GM21529 (cell line): ENCODE data around the gene WDR18.

Experiments used
- ATAC-seq: cut with Tn5 transposase; IDR thresholded peaks from one replicate; pipeline ENCODE4 v1.9.1; 2021; ENCODE audit not compliant: unreplicated experiment

The WDR18 gene

GRCh38 chr19:984165-984967, at the start of gene WDR18:
Gene WDR18, plus strand, starts transcription at chr19:984345. Its CDS starts 9 bp downstream, at chr19:984354.
- peak; percentile 62 for ATAC-seq

DNA sequence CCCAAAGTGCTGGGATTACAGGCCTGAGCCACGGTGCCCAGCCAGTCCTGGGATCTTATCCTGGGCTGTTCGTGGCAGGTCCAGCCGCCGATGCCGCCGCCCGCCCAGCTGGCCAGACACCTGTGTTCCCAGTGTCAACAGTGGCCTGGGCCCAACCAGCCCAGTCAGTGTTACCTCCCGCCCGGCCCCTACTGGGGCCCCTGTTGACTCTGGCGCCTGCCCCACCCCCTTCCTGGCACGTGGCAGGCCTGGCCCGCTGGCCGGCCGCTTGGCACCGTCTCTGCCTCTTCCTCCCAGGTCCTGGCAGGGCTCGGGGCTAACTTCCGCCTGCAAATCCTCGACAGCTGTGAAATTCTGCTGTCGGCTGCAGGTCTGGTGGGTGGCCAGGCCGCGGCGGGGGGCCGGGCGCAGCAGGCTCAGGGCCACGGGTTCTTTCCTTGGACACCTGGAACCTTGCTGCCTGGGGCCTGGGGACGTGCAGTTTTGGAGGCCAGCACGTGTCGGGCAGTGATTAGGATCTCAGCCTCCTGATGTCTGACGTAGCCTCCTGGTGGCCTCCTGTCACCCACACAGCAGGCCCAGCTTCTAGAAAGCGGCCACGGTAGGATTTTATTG, 49.2 kb upstream of the WDR18 start:
- ATAC-seq = no peak

- ATAC-seq = no peak
These were observed 48.0 kb upstream of the WDR18 start for GRCh38 chr19:936175-936546.

GRCh38 chr19:937259-937694, 46.9 kb upstream of the WDR18 start:
- no peak for ATAC-seq

DNA sequence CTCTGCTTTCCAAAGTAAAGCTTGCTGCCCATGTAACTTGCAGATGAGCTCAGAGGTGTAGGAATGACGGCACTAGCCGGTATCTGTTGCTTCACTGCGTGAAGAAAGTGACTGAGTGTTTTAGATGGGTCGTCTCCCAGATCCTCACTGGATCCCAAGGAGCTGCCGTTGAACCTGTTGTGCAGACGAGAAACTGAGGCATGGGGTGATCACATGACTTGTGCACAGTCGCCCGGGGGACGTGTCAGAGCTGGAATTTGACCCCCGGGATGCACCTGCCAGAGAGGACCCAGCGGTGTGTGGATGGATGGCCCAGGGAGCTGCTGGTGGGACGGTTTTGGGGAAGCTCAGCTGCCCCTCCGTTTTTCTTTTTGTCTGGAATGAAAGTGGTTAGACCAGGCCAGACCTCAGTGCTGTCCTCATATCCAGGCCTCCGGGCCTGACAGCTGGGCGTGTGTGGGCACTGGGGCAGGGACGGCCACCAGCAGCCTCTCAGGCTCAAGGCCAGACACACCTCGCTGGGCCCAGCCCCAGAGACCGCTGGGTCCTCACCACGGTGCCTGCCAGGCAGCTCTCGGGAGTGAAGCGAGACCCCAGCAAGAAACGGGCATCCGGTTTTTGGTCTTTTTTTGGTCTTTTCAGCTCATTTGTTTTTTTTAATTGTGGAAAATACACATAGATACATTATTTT, 45.8 kb upstream of the WDR18 start:
- ATAC-seq = no peak

DNA sequence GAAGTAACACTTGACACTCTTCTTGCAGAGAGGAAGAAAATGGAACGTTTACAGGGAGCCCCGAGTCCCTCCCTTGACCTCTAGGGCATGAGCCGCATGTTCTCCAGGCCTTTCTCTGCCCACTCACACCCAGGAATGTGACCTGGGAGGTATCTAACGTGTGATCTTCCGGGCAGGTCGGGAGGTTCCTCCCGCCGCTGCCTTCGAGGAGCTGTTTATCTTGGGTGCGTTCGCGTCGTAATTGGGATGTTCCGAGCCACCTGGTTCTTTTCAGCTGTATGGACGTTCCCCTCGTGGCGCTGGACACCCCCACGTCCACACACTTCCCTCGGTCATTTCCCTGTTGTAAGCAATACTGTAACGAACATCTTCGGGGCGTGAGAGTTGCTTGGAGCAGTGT, 44.7 kb upstream of the WDR18 start:
- ATAC-seq = no peak

GRCh38 chr19:939922-940321, 44.2 kb upstream of the WDR18 start:
- no peak for ATAC-seq

- ATAC-seq = no peak
These were observed 43.4 kb upstream of the WDR18 start for GRCh38 chr19:940591-941291.

DNA sequence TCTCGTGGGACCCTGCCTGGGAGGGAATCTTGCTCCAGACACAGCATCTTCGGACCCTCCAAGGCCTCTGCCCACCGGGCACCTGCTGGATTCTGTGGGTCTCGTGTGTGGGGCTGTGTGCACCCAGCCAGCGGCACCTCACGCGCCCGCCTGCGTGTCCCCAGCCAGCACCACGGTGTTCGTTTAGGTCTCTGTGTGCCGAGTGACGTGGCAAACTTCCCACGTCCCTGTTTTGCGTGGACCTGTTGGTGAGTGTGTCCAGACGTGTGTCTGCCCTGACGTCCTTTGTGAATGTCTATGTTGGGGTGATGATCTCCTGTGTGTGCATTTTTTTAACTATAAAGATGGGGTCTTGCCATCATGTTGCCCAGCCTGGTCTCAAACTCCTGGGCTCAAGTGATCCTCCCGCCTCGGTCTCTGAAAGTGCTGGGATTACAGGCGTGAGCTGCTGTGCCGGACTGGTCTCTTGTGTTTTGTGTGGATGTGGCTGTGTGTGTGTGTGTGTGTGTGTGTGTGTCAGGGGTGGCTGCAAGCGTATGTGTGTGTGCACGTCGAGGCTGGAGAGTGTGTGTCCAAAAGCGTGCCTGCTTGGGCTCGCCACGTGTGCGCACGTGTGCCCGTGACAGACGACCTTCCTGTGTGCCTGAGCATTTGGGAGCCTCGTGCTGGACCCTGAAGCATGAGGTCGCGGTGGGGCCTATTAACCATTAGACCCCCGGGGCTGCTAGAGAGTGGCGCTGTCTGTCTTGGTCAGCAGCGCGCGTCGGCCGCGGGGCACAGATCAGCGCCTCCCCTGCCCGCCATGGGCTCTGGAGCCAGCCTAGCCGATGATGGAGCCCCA, 42.6 kb upstream of the WDR18 start:
- ATAC-seq = no peak

- no peak for ATAC-seq
These were observed 42.0 kb upstream of the WDR18 start for GRCh38 chr19:942133-942645.

GRCh38 chr19:943551-944170, 40.5 kb upstream of the WDR18 start:
- no peak for ATAC-seq

GRCh38 chr19:944171-944567, 40.0 kb upstream of the WDR18 start:
- no peak for ATAC-seq

DNA sequence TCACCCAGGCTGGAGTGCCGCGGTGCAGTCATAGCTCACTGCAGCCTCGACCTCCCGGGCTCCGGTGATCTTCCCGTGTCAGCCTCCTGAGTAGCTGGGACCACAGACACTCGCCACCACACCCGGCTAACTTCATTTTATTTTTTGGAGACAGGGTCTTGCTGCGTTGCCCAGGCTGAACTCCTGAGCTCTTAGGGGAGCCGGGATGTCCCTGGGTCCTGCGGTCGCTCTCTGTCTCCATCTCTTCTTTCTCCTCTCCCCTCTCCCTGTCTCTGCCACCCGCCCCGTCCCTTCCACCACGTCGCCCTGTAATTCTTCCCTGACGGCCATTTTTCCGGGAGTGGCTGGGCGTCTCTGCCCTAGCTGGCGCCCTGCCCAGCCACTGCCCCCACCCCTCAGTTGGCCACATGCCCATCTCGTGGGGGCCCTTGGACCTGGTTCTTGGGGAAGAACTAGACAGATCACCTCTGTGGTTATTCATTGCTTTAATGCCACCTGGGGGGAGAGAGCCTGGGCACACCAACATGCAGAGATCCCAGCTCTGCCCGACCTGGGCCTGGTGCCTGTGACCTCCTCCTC, 39.4 kb upstream of the WDR18 start:
- ATAC-seq = no peak

GRCh38 chr19:945401-946252, 38.5 kb upstream of the WDR18 start:
- no peak for ATAC-seq

GRCh38 chr19:947090-947706, 36.9 kb upstream of the WDR18 start:
- ATAC-seq = peak; percentile 10

DNA sequence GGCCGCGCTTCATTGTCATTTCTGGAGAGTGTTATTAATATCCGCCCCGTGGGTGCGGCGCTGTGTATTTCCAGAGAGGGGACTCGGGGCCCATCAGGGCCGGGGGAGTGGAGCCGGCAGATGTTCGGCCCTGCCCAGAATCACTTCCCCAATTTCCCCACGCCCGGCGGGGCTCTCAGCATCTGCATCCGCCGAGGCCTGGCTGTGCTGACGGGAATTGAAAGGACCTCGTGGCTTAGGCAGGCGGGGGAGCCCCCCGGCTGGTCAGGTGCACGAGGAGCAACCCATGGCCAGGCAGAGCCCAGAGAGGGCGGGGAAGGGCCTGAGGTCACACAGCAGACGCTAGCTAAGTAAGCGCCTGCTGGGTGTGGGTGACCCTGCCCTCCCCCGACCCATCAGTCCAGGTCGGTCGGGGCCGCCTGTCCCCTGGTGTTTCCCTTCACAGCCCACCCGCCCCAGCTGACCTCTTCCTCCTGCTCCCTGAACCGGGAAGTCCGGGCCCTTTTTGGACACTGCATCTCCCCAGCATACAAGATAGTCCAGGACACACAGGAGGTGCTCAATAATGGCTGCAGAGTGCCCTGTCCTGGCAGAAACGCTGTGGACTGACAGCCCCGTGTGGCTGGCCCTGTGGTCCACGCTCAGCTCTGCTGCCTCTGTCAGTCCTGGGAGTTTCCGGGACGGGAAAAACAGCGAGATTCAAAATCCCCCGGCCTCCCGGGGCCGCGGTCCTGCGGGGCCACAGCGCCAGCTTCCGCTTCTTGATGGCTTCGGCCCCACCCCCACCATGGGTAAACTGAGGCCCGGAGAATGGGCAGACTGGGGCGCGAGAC, 36.2 kb upstream of the WDR18 start:
- ATAC-seq = peak; percentile 59

DNA sequence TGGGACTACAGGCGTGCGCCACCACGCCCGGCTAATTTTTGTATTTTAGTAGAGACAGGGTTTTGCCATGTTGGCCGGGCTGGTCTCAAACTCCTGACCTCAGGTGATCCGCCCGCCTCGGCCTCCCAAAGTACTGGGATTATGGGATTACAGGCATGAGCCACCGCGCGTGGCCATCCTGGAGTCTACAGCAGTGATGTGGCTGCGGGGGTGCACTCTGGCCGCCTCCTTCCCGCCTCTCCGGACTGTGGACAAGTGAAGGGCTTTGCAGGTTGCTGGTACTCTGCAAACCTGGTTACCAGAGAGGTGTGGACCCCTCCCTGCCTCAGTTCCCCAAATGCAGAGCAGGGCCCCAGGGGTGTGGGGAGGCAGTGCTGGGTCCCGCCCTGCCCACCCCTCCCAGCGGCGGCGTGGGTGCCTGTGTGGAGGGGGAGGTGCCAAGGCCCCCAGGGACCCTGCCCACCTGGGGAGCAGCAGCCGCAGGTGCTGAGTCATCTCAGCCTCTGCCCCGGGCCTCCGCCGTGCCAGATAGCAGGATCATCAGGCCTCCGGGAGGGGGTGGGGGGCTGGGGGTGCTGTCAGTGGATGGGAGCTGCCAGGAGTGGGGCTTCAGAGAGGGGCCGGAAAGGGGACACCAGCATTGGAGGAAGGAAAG, 35.2 kb upstream of the WDR18 start:
- ATAC-seq = no peak
